Iris pigment epithelial cell (primary cell): Measurements from ENCODE around the gene MAP2K2.

Source experiments
- DNase-seq: peaks from one replicate; pipeline ENCODE4 v3.0.0-alpha.2; 2011; ENCODE audit warnings: low read depth

MAP2K2 gene

GRCh38 chr19:4077800-4078684, 45.9 kb downstream of the MAP2K2 start:
- no peak for DNase-seq

DNA sequence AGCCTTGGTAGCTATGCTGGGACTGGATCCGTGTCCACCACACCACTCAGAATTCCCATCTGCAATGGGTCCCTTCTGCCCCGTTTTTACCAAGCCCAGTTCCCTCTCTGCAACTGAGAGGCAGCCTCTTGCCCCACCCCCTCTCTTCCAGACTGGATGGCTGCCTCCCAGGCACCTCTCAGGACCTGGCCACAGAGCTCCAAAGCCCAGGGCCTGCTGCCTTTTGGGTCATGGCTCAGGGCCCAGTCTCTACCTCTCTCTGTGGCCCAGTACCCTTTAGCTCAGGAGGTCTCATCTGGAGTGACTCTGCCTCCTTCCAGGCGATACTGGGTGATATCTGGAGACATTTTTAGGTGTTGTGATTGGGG, 46.9 kb downstream of the MAP2K2 start:
- DNase-seq = no peak

- DNase-seq = no peak
These were observed 48.5 kb downstream of the MAP2K2 start for GRCh38 chr19:4075373-4075772.

GRCh38 chr19:4071610-4072009, 52.3 kb downstream of the MAP2K2 start:
- no peak for DNase-seq

- no peak for DNase-seq
These were observed 54.5 kb downstream of the MAP2K2 start for GRCh38 chr19:4069331-4069959.

GRCh38 chr19:4068047-4068966, 55.6 kb downstream of the MAP2K2 start:
- DNase-seq = no peak

GRCh38 chr19:4067396-4068046, 56.4 kb downstream of the MAP2K2 start:
- DNase-seq = no peak

DNA sequence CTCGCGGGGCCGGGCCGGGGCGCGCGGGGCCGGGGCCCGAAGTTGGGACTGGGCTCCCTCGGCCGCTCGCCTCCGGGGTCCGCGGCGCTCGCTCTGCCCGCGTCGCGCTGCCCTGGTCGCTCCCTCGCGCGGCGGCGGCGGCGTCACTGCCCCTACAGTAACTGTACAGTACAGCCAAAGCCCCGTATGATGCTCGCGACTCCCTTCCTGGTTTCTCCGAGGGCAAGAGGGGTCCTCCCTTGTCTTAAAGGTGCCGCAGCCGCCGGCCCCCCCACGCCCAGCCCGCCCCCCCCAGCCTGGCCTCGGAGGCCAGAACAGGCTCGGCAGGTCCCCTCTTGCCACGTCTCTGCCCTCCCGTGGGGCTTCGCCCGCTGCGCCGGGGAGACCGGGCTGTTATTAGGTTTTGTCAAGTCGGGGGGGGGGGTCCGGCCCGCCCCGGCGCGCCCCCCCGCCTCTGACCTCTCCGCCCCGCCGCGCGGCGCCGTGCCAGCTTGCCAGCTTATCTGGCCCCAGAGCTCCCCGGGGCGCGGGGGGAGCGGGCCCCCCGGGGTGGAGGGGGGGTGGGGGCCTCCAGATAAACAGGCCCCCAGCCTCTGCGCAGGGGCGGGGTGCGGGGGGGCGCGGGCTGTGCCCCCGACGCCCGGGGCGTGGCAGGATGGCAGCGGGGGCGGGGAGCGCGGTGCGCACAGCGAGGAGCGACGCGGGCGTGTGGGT, 57.1 kb downstream of the MAP2K2 start, which contains the start of gene ZBTB7A:
ZBTB7A (minus strand) TSS at position 218 of the 714 bp plus-strand sequence. CDS start 11,667 bp downstream, outside the sequence.
- peak; percentile 54 for DNase-seq

- DNase-seq = no peak
These were observed 57.7 kb downstream of the MAP2K2 start for GRCh38 chr19:4066176-4066606.

- DNase-seq = peak; percentile 98
These were observed 58.3 kb downstream of the MAP2K2 start for GRCh38 chr19:4065430-4066175.

GRCh38 chr19:4064496-4065260, 59.2 kb downstream of the MAP2K2 start:
- no peak for DNase-seq

DNA sequence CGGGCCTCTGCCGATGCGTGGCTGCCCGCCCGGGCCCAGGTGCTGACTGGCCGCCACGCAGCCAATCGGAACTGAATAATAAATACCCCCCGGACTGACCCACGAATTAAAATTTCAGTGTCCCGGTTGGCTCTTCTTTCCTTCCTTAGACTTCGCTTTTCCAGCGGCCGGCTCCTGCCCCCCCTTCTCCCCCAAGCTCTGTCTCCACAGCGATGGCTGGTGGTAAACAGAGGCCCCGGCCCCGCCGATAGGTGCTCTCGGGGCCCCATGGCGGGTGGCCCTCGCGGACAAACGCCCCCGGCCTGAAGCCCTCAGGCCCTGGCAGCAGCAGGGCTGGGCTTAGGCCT, 59.8 kb downstream of the MAP2K2 start:
- DNase-seq = peak; percentile 65

GRCh38 chr19:4063369-4064148, 60.4 kb downstream of the MAP2K2 start:
- DNase-seq = no peak

- no peak for DNase-seq
These were observed 61.2 kb downstream of the MAP2K2 start for GRCh38 chr19:4062419-4063368.

DNA sequence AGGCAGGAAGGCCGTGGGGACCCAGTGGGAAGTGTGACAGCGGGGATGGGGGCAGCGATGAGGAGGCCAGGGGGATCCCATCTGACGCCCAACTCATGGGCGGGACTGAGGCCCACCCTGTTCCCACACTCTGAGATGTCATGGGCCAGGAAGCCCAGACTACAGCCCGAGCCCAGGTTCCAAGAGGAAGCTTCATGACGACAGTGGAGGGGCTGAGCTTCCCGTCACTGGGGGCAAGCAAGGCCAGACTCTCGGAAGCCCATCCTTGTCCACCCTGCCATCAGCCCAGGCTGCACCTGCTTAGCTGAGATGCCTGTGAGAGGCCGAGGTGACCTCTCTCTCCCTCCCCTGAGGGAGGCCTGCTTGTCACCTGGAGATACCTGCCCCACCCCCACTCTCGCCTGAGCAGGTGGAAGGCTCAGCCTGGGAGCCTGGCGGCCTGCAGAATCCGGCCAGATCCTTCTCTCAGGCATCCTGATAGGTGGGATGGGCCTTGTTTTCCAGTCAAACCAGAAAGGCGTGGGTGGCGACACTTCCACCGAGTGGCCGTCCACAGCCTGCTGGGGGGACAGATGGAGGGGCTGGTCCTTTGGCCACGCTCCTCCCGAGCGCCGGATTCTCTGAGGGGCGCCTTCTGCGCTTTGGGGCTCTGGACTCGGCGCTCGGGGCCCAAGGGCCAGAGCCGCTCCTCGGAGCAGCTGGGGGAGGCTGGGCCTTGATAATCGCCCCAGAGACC, 62.1 kb downstream of the MAP2K2 start:
- DNase-seq = no peak

DNA sequence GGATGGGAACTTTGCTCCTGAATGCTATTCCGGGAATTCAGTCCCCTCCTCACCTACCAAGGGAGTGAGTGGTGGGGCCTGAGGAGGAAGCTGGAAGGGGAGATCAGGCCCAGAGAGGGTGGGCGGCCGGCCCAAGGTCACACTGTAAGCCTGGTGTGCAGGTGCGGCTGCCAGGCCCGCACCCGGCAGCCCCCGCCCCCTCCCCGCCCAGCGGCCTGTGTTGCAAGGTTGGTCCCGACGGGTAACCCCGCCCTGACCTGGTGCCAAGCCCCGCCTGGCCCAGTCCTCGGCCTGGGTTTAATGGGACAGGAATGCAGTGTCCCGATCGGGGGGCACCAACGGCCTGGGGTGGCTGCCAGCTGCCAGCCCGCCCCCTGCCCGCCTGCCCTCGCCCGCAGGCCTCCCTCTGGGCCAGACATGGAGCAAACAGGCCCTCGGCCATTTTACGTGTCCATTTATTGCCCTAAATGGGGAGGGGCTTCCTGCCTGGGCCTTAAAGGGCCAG, 62.7 kb downstream of the MAP2K2 start:
- DNase-seq = no peak
